ENCODE results near the gene DNAH3.
"Not testable (repeated sequence)": the region's sequence is repeated elsewhere in the genome, so short reads cannot be mapped to it uniquely, and the experiment has no call there.

DNAH3 gene, protein sequence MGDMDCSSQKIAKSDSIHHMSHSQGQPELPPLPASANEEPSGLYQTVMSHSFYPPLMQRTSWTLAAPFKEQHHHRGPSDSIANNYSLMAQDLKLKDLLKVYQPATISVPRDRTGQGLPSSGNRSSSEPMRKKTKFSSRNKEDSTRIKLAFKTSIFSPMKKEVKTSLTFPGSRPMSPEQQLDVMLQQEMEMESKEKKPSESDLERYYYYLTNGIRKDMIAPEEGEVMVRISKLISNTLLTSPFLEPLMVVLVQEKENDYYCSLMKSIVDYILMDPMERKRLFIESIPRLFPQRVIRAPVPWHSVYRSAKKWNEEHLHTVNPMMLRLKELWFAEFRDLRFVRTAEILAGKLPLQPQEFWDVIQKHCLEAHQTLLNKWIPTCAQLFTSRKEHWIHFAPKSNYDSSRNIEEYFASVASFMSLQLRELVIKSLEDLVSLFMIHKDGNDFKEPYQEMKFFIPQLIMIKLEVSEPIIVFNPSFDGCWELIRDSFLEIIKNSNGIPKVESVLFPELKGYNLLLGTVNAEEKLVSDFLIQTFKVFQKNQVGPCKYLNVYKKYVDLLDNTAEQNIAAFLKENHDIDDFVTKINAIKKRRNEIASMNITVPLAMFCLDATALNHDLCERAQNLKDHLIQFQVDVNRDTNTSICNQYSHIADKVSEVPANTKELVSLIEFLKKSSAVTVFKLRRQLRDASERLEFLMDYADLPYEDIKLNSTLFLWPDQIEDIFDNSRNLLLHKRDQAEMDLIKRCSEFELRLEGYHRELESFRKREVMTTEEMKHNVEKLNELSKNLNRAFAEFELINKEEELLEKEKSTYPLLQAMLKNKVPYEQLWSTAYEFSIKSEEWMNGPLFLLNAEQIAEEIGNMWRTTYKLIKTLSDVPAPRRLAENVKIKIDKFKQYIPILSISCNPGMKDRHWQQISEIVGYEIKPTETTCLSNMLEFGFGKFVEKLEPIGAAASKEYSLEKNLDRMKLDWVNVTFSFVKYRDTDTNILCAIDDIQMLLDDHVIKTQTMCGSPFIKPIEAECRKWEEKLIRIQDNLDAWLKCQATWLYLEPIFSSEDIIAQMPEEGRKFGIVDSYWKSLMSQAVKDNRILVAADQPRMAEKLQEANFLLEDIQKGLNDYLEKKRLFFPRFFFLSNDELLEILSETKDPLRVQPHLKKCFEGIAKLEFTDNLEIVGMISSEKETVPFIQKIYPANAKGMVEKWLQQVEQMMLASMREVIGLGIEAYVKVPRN (N-terminal part only)

DNA sequence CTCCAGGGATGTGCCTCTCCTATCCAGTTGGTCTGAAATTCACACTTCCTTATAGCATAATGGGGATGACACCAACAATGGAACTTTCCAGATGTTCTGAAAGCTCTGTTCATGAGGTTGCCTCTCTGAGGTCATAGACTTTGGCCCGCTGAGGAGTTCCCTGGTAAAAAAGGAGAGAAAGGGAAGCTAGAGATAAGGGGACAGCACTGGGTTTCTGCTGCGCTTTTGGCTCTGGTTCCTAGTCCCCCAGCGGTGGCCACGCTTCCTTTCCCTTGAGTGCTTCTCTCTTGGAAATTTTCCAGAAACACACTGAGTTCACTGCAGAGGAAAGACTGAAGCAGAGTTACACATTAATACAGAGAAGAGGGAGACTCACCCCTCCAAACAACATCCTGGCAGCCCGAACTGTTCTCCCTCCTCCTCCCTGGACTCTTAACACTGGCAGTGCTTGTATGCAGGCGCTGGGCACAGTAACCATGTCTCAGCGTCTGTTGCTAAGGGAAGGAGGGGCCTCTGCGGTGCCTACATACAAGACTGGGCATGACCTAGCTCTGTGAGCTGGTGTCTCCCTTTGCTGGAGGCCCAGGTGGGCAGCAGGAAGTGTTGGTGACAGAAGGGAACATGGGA lies at the start of gene DNAH3:
Gene DNAH3, minus strand, starts transcription at position 472 of the 627 bp plus-strand sequence. CDS start 527 bp downstream, outside the sequence.
- Histone ChIP-seq H3K27ac (no peak within 1 kb of the TSS), H3K36me3 (replicated peaks) (no peaks in the 10 kb centered on the region), H3K27me3 (replicated peaks) (no peaks in the 10 kb centered on the region), H3K4me3 (ENCODE audit: low read depth, low read length) (no peak within 1 kb of the TSS)
- TF ChIP-seq, protein P1, sequence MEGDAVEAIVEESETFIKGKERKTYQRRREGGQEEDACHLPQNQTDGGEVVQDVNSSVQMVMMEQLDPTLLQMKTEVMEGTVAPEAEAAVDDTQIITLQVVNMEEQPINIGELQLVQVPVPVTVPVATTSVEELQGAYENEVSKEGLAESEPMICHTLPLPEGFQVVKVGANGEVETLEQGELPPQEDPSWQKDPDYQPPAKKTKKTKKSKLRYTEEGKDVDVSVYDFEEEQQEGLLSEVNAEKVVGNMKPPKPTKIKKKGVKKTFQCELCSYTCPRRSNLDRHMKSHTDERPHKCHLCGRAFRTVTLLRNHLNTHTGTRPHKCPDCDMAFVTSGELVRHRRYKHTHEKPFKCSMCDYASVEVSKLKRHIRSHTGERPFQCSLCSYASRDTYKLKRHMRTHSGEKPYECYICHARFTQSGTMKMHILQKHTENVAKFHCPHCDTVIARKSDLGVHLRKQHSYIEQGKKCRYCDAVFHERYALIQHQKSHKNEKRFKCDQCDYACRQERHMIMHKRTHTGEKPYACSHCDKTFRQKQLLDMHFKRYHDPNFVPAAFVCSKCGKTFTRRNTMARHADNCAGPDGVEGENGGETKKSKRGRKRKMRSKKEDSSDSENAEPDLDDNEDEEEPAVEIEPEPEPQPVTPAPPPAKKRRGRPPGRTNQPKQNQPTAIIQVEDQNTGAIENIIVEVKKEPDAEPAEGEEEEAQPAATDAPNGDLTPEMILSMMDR (IDR thresholded peaks at IDR 0.05; ENCODE audit: low read depth, low read length, missing control alignments) = no peak
- DNase-seq = no peak
- in situ Hi-C loops (cut with HindIII; ENCODE audit: low pct_ligation_motif_present, low sequenced_read_pairs) = no loop called here

DNA sequence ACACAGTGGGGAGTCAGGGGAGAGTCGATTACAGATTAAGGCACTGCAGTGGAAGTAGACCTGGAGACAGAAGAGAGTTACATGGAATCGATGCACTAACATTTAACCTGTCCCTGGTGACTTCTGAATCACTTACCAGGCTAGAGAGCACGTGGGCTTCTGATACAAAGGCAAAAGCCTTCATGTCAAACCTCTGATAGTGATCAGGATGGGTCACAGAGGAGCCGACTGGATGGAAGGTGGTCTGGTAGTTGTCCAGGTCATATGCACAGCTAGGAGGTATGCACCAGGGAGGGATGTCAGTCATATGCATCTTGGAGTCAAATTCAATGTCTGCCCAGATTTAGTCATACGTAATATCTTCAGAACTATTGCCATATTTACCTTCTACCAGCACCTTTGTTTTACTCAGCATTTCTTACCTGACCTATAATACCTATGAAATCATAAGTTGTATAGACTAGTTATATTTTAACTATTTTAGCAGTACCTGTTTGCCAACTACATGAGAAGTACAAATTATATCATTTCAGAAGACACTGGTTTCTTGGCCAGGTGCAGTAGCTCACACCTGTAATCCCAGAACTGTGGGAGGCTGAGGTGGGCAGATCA lies 49.1 kb upstream of the DNAH3 start:
- TF ChIP-seq, protein P1 (IDR thresholded peaks at IDR 0.05; ENCODE audit: low read depth, low read length, missing control alignments) = no peak
- Histone ChIP-seq H3K27ac (no peak overlapping the region), H3K36me3 (replicated peaks) (no peaks in the 10 kb centered on the region), H3K4me3 (ENCODE audit: low read depth, low read length) (no peak overlapping the region), H3K27me3 (replicated peaks) (peaks cover 5% of the 10 kb centered on the region)
- in situ Hi-C loops (cut with HindIII; ENCODE audit: low pct_ligation_motif_present, low sequenced_read_pairs) = loop anchor here (25.0 kb wide), 1 partner anchor 88 kb away; the partner anchor contains the start of gene CRYM
- DNase-seq = no peak

DNA sequence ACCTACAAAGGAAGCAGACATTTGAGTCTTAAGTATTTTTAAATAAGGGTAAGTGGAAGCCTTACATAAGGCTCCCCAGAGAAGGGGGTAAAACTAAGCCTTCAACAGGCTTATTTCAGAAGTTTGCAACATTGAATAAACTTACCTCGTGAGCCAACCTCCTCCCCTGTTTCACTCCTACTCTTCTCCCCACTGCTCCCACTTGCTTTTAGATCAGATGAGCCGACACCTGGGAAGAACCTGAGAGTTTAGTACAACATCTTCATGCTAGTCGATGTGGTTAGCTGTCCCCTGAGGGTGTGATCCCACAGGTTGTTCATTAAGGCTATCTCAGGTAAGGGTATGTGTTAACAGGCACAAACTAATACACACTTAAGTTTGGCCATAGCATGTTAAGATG lies 47.0 kb upstream of the DNAH3 start:
- H3K27me3 ChIP-seq (replicated peaks) = peaks cover 3% of the 10 kb centered on the region
- TF ChIP-seq, protein P1 (IDR thresholded peaks at IDR 0.05; ENCODE audit: low read depth, low read length, missing control alignments) = no peak
- in situ Hi-C loops (cut with HindIII; ENCODE audit: low pct_ligation_motif_present, low sequenced_read_pairs) = loop anchor here (25.0 kb wide), 1 partner anchor 90 kb away; the partner anchor contains the start of gene CRYM

DNA sequence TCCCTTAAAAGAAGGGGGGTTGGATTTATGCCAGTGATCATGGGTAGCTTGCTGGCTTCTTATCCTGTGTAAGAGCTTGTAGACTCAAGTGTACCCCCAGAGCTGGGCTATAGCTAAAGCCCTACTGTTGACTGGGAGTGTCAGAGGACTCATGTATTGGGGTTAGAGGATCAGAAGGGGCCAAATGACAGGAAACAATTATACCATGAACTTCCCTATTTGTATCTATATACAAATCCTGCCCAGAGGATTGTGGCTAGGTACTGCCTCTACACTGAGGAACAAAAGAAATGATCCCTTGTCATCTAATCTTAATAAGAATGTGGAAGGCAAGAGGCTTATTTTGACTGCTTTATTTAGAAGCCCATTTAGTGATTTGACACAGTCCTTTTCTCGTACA lies 46.5 kb upstream of the DNAH3 start:
- Histone ChIP-seq H3K27ac (no peak overlapping the region), H3K36me3 (replicated peaks) (no peaks in the 10 kb centered on the region), H3K4me3 (ENCODE audit: low read depth, low read length) (no peak overlapping the region), H3K27me3 (replicated peaks) (peaks cover 3% of the 10 kb centered on the region)
- in situ Hi-C loops (cut with HindIII; ENCODE audit: low pct_ligation_motif_present, low sequenced_read_pairs) = loop anchor here (25.0 kb wide), 1 partner anchor 90 kb away; the partner anchor contains the start of gene CRYM
- TF ChIP-seq, protein P1 (IDR thresholded peaks at IDR 0.05; ENCODE audit: low read depth, low read length, missing control alignments) = no peak
- no peak for DNase-seq

More for the DNA sequence above, 47.0 kb upstream of the DNAH3 start:
- Histone ChIP-seq H3K4me3 (ENCODE audit: low read depth, low read length) (no peak overlapping the region), H3K36me3 (replicated peaks) (no peaks in the 10 kb centered on the region), H3K27ac (no peak overlapping the region)
- DNase-seq = no peak

DNA sequence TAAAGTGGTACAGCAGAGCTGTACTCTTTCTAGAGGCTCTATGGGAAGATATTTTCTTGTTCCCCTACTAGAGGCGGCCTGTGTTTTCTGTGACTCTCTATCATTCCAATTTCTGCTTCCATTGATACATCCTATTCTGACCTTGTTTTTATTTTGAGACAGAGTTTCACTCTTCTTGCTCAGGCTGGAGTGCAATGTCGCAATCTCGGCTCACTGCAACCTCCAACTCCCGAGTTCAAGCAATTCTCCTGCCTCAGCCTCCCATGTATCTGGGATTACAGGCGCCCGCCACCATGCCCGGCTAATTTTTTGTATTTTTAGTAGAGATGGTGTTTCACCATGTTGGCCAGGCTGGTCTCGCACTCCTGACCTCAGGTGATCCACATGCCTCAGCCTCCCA lies 44.7 kb upstream of the DNAH3 start:
- not testable (repeated sequence) for H3K4me3 ChIP-seq (ENCODE audit: low read depth, low read length); H3K36me3 ChIP-seq (replicated peaks); H3K27ac ChIP-seq; H3K27me3 ChIP-seq (replicated peaks); DNase-seq
- in situ Hi-C loops (cut with HindIII; ENCODE audit: low pct_ligation_motif_present, low sequenced_read_pairs) = loop anchor here (25.0 kb wide), 1 partner anchor 92 kb away; the partner anchor contains the start of gene CRYM

Measured in brain microvascular endothelial cell (primary cell).